Astrocyte (in vitro differentiated cells and primary cell): Measurements from ENCODE around the gene SLC25A41. TPM values are rescaled to one million over a fixed set of nuclear protein-coding genes. Genes with fewer than 3 reads are reported as not detected.

Experiments
- DNase-seq: peaks from one replicate; pipeline ENCODE4 v3.0.0-alpha.2; 2010; ENCODE audit warnings: low read depth
- FAIRE-seq: peaks from 2 replicates; lab custom pipeline; 2011; peaks lifted over from hg19 to GRCh38; lab: Jason Lieb, UNC
- H2AFZ ChIP-seq: 2 replicates; pipeline ENCODE4 v1.6.0; 2012; ENCODE audit warnings: low read depth, low read length, inconsistent platforms
- H3K27ac ChIP-seq: 2 replicates; pipeline ENCODE4 v1.5.1; 2011; ENCODE audit warnings: low read depth, low read length, inconsistent platforms
- H3K27me3 ChIP-seq: 2 replicates; pipeline ENCODE4 v1.6.0; 2011; ENCODE audit warnings: low read length, inconsistent platforms; ENCODE audit not compliant: insufficient read depth
- H3K36me3 ChIP-seq: 2 replicates; pipeline ENCODE4 v1.5.1; 2011; ENCODE audit warnings: low read length, inconsistent platforms; ENCODE audit not compliant: insufficient read depth
- H3K4me1 ChIP-seq: 2 replicates; pipeline ENCODE4 v1.5.1; 2011; ENCODE audit warnings: low read length, inconsistent platforms; ENCODE audit not compliant: insufficient read depth
- H3K4me2 ChIP-seq: 2 replicates; pipeline ENCODE4 v1.6.0; 2012; ENCODE audit warnings: low read length, inconsistent platforms
- H3K4me3 ChIP-seq: 2 replicates; pipeline ENCODE4 v1.5.1; 2011; ENCODE audit warnings: low read depth, mild to moderate bottlenecking, low read length, inconsistent platforms; ENCODE audit not compliant: insufficient read depth
- H3K79me2 ChIP-seq: 2 replicates; pipeline ENCODE4 v1.6.0; 2012; ENCODE audit warnings: mild to moderate bottlenecking, low read length, inconsistent platforms; ENCODE audit not compliant: insufficient read depth
- H3K9ac ChIP-seq: 2 replicates; pipeline ENCODE4 v1.6.0; 2012; ENCODE audit warnings: mild to moderate bottlenecking, low read length, inconsistent platforms
- H3K9me3 ChIP-seq: 2 replicates; pipeline ENCODE4 v1.5.1; 2012; ENCODE audit warnings: low read depth, mild to moderate bottlenecking, low read length, inconsistent platforms; ENCODE audit not compliant: insufficient read depth
- H4K20me1 ChIP-seq: 2 replicates; pipeline ENCODE4 v1.6.0; 2012; ENCODE audit warnings: low read length, inconsistent platforms; ENCODE audit not compliant: insufficient read depth
- H3K27ac Mint-ChIP-seq: one replicate; pipeline ENCODE4 v1.8.0; 2021; ENCODE audit warnings: mild to moderate bottlenecking, mixed read lengths; ENCODE audit not compliant: unreplicated experiment
- H3K27me3 Mint-ChIP-seq: one replicate; pipeline ENCODE4 v1.8.0; 2021; ENCODE audit warnings: low read depth, mixed read lengths; ENCODE audit not compliant: unreplicated experiment
- H3K36me3 Mint-ChIP-seq: one replicate; pipeline ENCODE4 v1.8.0; 2021; ENCODE audit warnings: low read depth, mixed read lengths; ENCODE audit not compliant: unreplicated experiment
- H3K4me1 Mint-ChIP-seq: one replicate; pipeline ENCODE4 v1.8.0; 2021; ENCODE audit warnings: low read depth, mixed read lengths; ENCODE audit not compliant: unreplicated experiment
- H3K4me3 Mint-ChIP-seq: one replicate; pipeline ENCODE4 v1.8.0; 2021; ENCODE audit warnings: mild to moderate bottlenecking, moderate library complexity, mixed read lengths; ENCODE audit not compliant: unreplicated experiment
- H3K9me3 Mint-ChIP-seq: one replicate; pipeline ENCODE4 v1.8.0; 2021; ENCODE audit warnings: mild to moderate bottlenecking, mixed read lengths; ENCODE audit not compliant: unreplicated experiment
- CTCF ChIP-seq: IDR thresholded peaks from 2 replicates; pipeline ENCODE4 v1.5.1; 2011; ENCODE audit warnings: low read depth, mild to moderate bottlenecking, inconsistent platforms, low read length, moderate library complexity; ENCODE audit not compliant: insufficient read depth
- EZH2 ChIP-seq: IDR thresholded peaks from 2 replicates; pipeline ENCODE4 v1.6.1; 2012; ENCODE audit warnings: mild to moderate bottlenecking, low read length, inconsistent platforms; ENCODE audit not compliant: insufficient read depth
- total RNA-seq: library from RNA; stranded (reverse); gene quantifications from 2 replicates; pipeline ENCODE4 v1.2.1, GENCODE V29; 2021

Gene SLC25A41
- total RNA-seq, 1 donor from 2014 or later, result 0.75 TPM

DNA sequence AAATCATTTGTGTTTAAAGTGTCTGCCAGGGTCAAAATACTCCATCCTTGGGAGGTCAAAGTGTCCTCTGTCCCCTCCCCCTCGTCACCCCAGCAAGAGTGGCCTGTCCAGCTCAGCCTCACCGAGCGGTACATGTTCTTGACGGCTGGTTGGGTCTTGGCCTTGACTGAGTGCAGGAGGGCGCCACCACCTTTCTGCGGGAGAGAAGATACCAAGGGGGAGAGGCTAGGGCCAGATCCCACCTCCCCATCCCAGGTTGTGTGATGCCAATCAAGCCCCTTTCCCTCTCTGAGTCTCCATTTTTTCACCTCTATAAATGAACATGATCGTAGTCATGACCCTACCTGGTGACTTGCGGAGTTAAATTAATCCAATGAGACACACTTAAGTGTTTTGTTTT lies 36.6 kb upstream of the SLC25A41 start:
- H3K4me3 ChIP-seq, result no peak overlapping the region
- H3K4me1 ChIP-seq, result no peaks in the 10 kb centered on the region
- no peak for TF ChIP-seq EZH2
- no peak for TF ChIP-seq CTCF
- H2AFZ ChIP-seq, result no peak overlapping the region
- H3K27me3 ChIP-seq, result peaks cover 11% of the 10 kb centered on the region
- no peaks in the 10 kb centered on the region for H3K9me3 ChIP-seq
- no peak for DNase-seq
- no peaks in the 10 kb centered on the region for H3K36me3 Mint-ChIP-seq
- no peaks in the 10 kb centered on the region for H3K9me3 Mint-ChIP-seq
- no peak overlapping the region for H3K27ac Mint-ChIP-seq
- H3K4me1 Mint-ChIP-seq, result no peaks in the 10 kb centered on the region
- no peak overlapping the region for H3K4me3 Mint-ChIP-seq
- no peaks in the 10 kb centered on the region for H3K36me3 ChIP-seq
- no peaks in the 10 kb centered on the region for H3K79me2 ChIP-seq
- peaks cover 22% of the 10 kb centered on the region for H3K27me3 Mint-ChIP-seq
- no peak overlapping the region for H3K27ac ChIP-seq
- H3K4me2 ChIP-seq, result no peak overlapping the region
- no peaks in the 10 kb centered on the region for H4K20me1 ChIP-seq
- no peak overlapping the region for H3K9ac ChIP-seq
- no peak for FAIRE-seq

GRCh38 chr19:6467384-6467783 lies 33.8 kb upstream of the SLC25A41 start:
- TF ChIP-seq EZH2 (no peak), CTCF (no peak)
- Mint-ChIP-seq H3K4me3 (no peak overlapping the region), H3K36me3 (no peaks in the 10 kb centered on the region), H3K9me3 (no peaks in the 10 kb centered on the region), H3K4me1 (no peaks in the 10 kb centered on the region), H3K27me3 (peaks cover 24% of the 10 kb centered on the region), H3K27ac (no peak overlapping the region)
- Histone ChIP-seq H3K9me3 (no peaks in the 10 kb centered on the region), H3K9ac (no peak overlapping the region), H3K79me2 (no peaks in the 10 kb centered on the region), H3K4me2 (no peak overlapping the region), H3K4me1 (no peaks in the 10 kb centered on the region), H2AFZ (no peak overlapping the region), H3K27me3 (peaks cover 14% of the 10 kb centered on the region), H3K4me3 (no peak overlapping the region), H4K20me1 (no peaks in the 10 kb centered on the region), H3K36me3 (no peaks in the 10 kb centered on the region), H3K27ac (no peak overlapping the region)
- DNase-seq (no peak), FAIRE-seq (no peak)

- Mint-ChIP-seq H3K27me3 (peaks cover 29% of the 10 kb centered on the region), H3K4me1 (no peaks in the 10 kb centered on the region), H3K27ac (no peak overlapping the region), H3K4me3 (no peak overlapping the region), H3K9me3 (no peaks in the 10 kb centered on the region), H3K36me3 (no peaks in the 10 kb centered on the region)
- DNase-seq, result no peak
- H2AFZ ChIP-seq, result no peak overlapping the region
- no peaks in the 10 kb centered on the region for H3K36me3 ChIP-seq
- H3K4me3 ChIP-seq, result no peak overlapping the region
- no peaks in the 10 kb centered on the region for H3K9me3 ChIP-seq
- H3K79me2 ChIP-seq, result no peaks in the 10 kb centered on the region
- no peak overlapping the region for H3K4me2 ChIP-seq
- H3K4me1 ChIP-seq, result no peaks in the 10 kb centered on the region
- FAIRE-seq, result no peak
- peaks cover 20% of the 10 kb centered on the region for H3K27me3 ChIP-seq
- no peak overlapping the region for H3K27ac ChIP-seq
- H3K9ac ChIP-seq, result no peak overlapping the region
- TF ChIP-seq CTCF (no peak), EZH2 (no peak)
- H4K20me1 ChIP-seq, result no peaks in the 10 kb centered on the region
Measured at GRCh38 chr19:6466526-6467248, 33.1 kb upstream of the SLC25A41 start.
